Bronchial epithelial cell (primary cell): ENCODE measurements around the gene DEAF1. TPM values are rescaled to one million over a fixed set of nuclear protein-coding genes. Genes with fewer than 3 reads are reported as not detected.

ENCODE experiments used
- DNase-seq: peaks from one replicate; pipeline ENCODE4 v3.0.0-alpha.2; 2010; ENCODE audit warnings: low read depth
- FAIRE-seq: peaks from 2 replicates; lab custom pipeline; 2011; peaks lifted over from hg19 to GRCh38; lab: Jason Lieb, UNC
- H3K27me3 ChIP-seq: 2 replicates; pipeline ENCODE4 v1.5.1; 2011; ENCODE audit warnings: low read length; ENCODE audit not compliant: control insufficient read depth, insufficient read depth
- H3K36me3 ChIP-seq: 2 replicates; pipeline ENCODE4 v1.5.1; 2011; ENCODE audit warnings: low read length; ENCODE audit not compliant: control insufficient read depth, insufficient read depth
- H3K4me3 ChIP-seq: 2 replicates; pipeline ENCODE4 v1.5.1; 2011; ENCODE audit warnings: mild to moderate bottlenecking, low read depth, low read length, control low read depth
- CTCF ChIP-seq: IDR thresholded peaks from 2 replicates; pipeline ENCODE4 v1.5.1; 2011; ENCODE audit warnings: mild to moderate bottlenecking, moderate library complexity, low read length, control low read depth, inconsistent platforms; ENCODE audit not compliant: insufficient read depth, severe bottlenecking
- total RNA-seq: library from RNA; depleted of rRNA; stranded (reverse); fragments of >200 nt; gene quantifications from 2 replicates; pipeline ENCODE4 v1.2.1, GENCODE V29; 2014

Gene DEAF1
- total RNA-seq, 1 donor from 2014 or later, result 23.4 TPM

GRCh38 chr11:719214-720016, 24.4 kb upstream of the DEAF1 start:
- Histone ChIP-seq H3K27me3 (no peaks in the 10 kb centered on the region), H3K4me3 (no peak overlapping the region), H3K36me3 (peaks cover 34% of the 10 kb centered on the region)
- DNase-seq, result no peak
- no peak for FAIRE-seq
- TF ChIP-seq CTCF, result no peak

GRCh38 chr11:714436-714835, 19.4 kb upstream of the DEAF1 start:
- FAIRE-seq (no peak), DNase-seq (no peak)
- no peaks in the 10 kb centered on the region for H3K27me3 ChIP-seq
- peaks cover 21% of the 10 kb centered on the region for H3K36me3 ChIP-seq
- no peak for TF ChIP-seq CTCF
- H3K4me3 ChIP-seq, result no peak overlapping the region

- TF ChIP-seq CTCF, result no peak
- peaks cover 36% of the 10 kb centered on the region for H3K36me3 ChIP-seq
- DNase-seq (no peak), FAIRE-seq (no peak)
- H3K4me3 ChIP-seq, result no peak overlapping the region
- H3K27me3 ChIP-seq, result no peaks in the 10 kb centered on the region
Measured at GRCh38 chr11:709109-709997, 14.3 kb upstream of the DEAF1 start.

GRCh38 chr11:708511-708910, 13.5 kb upstream of the DEAF1 start:
- peaks cover 36% of the 10 kb centered on the region for H3K36me3 ChIP-seq
- no peaks in the 10 kb centered on the region for H3K27me3 ChIP-seq
- FAIRE-seq, result no peak
- no peak for TF ChIP-seq CTCF
- no peak for DNase-seq
- H3K4me3 ChIP-seq, result no peak overlapping the region

- TF ChIP-seq CTCF, result no peak
- no peak for DNase-seq
- peaks cover 36% of the 10 kb centered on the region for H3K36me3 ChIP-seq
Measured at GRCh38 chr11:707817-708420, 12.9 kb upstream of the DEAF1 start.

More at GRCh38 chr11:707817-708420, 12.9 kb upstream of the DEAF1 start:
- FAIRE-seq, result no peak
- Histone ChIP-seq H3K4me3 (peak overlapping the region; percentile 93), H3K27me3 (no peaks in the 10 kb centered on the region)
